ENCODE results near the gene PIH1D2.
"Not testable (repeated sequence)": the region's sequence is repeated elsewhere in the genome, so short reads cannot be mapped to it uniquely, and the experiment has no call there.

The PIH1D2 gene

GRCh38 chr11:112057170-112057569 is 16.6 kb downstream of the PIH1D2 start:
- DNase-seq (ENCODE audit: low read depth in 2 of 2), result no peak

GRCh38 chr11:112051768-112052167 is 22.0 kb downstream of the PIH1D2 start:
- DNase-seq (ENCODE audit: low read depth in 2 of 2), result no peak

GRCh38 chr11:112050721-112051120 is 23.1 kb downstream of the PIH1D2 start:
- no peak for DNase-seq (ENCODE audit: low read depth in 2 of 2)

GRCh38 chr11:112049777-112050176 is 24.0 kb downstream of the PIH1D2 start:
- DNase-seq (ENCODE audit: low read depth in 2 of 2), result no peak

- DNase-seq (ENCODE audit: low read depth in 2 of 2), result not testable (repeated sequence)
Measured at GRCh38 chr11:112048256-112048655, 25.6 kb downstream of the PIH1D2 start.

- DNase-seq (ENCODE audit: low read depth in 2 of 2), result not testable (repeated sequence)
Measured at GRCh38 chr11:112046647-112047046, 27.2 kb downstream of the PIH1D2 start.

GRCh38 chr11:112044961-112045360 is 28.9 kb downstream of the PIH1D2 start:
- DNase-seq (ENCODE audit: low read depth in 2 of 2), result no peak

GRCh38 chr11:112042961-112043304 is 30.9 kb downstream of the PIH1D2 start:
- no peak for DNase-seq (ENCODE audit: low read depth in 2 of 2)

- no peak for DNase-seq (ENCODE audit: low read depth in 2 of 2)
Measured at GRCh38 chr11:112042161-112042960, 31.5 kb downstream of the PIH1D2 start.

- no peak for DNase-seq (ENCODE audit: low read depth in 2 of 2)
Measured at GRCh38 chr11:112037527-112037926, 36.3 kb downstream of the PIH1D2 start.

GRCh38 chr11:112033902-112034301 is 39.9 kb downstream of the PIH1D2 start:
- DNase-seq (ENCODE audit: low read depth in 2 of 2), result no peak

- DNase-seq (ENCODE audit: low read depth in 2 of 2), result no peak
Measured at GRCh38 chr11:112029460-112029859, 44.4 kb downstream of the PIH1D2 start.

GRCh38 chr11:112026784-112027410 is 46.9 kb downstream of the PIH1D2 start:
- DNase-seq (ENCODE audit: low read depth in 2 of 2), result not testable (repeated sequence)

- no peak for DNase-seq (ENCODE audit: low read depth in 2 of 2)
Measured at GRCh38 chr11:112025707-112026106, 48.1 kb downstream of the PIH1D2 start.

- DNase-seq (ENCODE audit: low read depth in 2 of 2), result peak; percentile 67 to 68
Measured at GRCh38 chr11:112024773-112025678, 48.8 kb downstream of the PIH1D2 start, which contains the start of gene DLAT. DLAT (plus strand) TSS chr11:112025408; CDS start chr11:112025473, 65 bp downstream.

GRCh38 chr11:112024178-112024772 is 49.5 kb downstream of the PIH1D2 start:
- DNase-seq (ENCODE audit: low read depth in 2 of 2), result no peak

GRCh38 chr11:112023104-112023503 is 50.7 kb downstream of the PIH1D2 start:
- DNase-seq (ENCODE audit: low read depth in 2 of 2), result no peak

GRCh38 chr11:112019066-112019465 is 54.8 kb downstream of the PIH1D2 start:
- DNase-seq (ENCODE audit: low read depth in 2 of 2), result no peak

All from stimulated activated CD8-positive, alpha-beta memory T cell treated with anti-CD3 and anti-CD28 coated beads, Interleukin-15, amount 100 ng/mL, for 4 hours (primary cell).